Activated naive CD4-positive, alpha-beta T cell treated with anti-CD3 and anti-CD28 coated beads, Interleukin-2, amount 50 U/mL, for 24 hours (primary cell): ENCODE results near the gene STAC2.

Experiments
- H3K27ac Mint-ChIP-seq: one replicate; pipeline ENCODE4 v1.8.0; 2021; ENCODE audit warnings: mild to moderate bottlenecking, mixed read lengths
- H3K27me3 Mint-ChIP-seq: one replicate; pipeline ENCODE4 v1.8.0; 2021; ENCODE audit warnings: mixed read lengths
- H3K36me3 Mint-ChIP-seq: one replicate; pipeline ENCODE4 v1.8.0; 2021; ENCODE audit warnings: mixed read lengths
- H3K4me1 Mint-ChIP-seq: one replicate; pipeline ENCODE4 v1.8.0; 2021; ENCODE audit warnings: mixed read lengths
- H3K4me3 Mint-ChIP-seq: one replicate; pipeline ENCODE4 v1.8.0; 2021; ENCODE audit warnings: mild to moderate bottlenecking, mixed read lengths
- H3K9me3 Mint-ChIP-seq: one replicate; pipeline ENCODE4 v1.8.0; 2021; ENCODE audit warnings: mixed read lengths

Gene STAC2

DNA sequence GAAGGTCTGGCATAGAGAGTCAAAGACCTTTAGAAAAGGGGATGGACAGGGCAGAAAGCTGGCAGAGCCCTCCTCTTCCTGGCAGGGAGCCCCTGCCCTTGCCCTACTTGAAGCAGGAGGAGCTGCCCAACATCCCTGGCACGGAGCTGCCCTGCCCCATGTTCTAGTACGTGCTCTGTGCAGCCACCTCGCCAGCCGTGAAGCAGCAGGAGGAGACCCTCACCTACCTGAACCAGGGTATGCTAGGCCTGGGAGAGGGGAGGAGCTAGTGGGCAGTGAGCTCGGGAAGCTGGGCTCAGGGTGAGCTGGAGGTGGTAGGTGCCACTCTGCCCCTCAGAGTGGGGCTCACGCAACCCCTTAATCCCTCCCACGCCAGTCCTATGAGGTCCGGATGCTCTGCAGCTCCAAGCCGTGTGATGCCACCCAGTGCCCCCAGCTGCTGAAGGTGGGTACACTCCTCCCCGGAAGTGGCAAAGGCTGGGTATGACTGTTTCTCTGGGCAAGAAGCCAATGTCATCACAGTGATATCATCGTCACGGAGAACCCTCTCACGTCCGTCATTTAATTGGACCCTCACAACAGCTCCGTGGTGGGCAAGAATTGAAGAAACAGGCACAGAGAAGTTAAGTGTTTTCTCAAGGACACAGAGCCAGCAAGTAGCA lies 12.7 kb upstream of the STAC2 start:
- peaks cover 37% of the 10 kb centered on the region for H3K4me1 Mint-ChIP-seq
- peak overlapping the region; percentile 53 for H3K4me3 Mint-ChIP-seq
- H3K9me3 Mint-ChIP-seq, result no peaks in the 10 kb centered on the region
- peak overlapping the region; percentile 38 for H3K27ac Mint-ChIP-seq
- H3K36me3 Mint-ChIP-seq, result no peaks in the 10 kb centered on the region
- no peaks in the 10 kb centered on the region for H3K27me3 Mint-ChIP-seq

DNA sequence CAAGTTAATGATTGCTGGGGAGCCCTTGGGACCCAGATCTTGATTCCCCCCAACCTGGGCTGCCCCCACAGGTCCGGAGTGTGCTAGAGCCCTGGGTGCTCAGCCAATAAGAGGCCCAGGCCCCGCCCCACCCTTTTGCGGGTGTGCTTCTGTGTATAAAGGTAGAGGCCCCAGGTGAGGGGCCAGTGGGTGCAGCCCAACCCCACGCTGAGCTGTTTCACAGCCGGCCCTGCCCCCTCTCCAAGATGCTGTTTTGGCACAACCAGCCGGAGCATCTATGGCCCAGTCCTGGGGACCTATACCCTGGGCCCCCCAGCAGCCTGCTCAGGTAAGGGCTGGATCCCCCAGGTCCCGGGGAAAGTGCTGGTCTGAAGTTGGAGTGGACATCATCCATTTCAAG lies 11.8 kb upstream of the STAC2 start:
- Mint-ChIP-seq H3K36me3 (no peaks in the 10 kb centered on the region), H3K27ac (no peak overlapping the region), H3K27me3 (no peaks in the 10 kb centered on the region), H3K4me1 (peaks cover 37% of the 10 kb centered on the region), H3K9me3 (no peaks in the 10 kb centered on the region), H3K4me3 (no peak overlapping the region)

DNA sequence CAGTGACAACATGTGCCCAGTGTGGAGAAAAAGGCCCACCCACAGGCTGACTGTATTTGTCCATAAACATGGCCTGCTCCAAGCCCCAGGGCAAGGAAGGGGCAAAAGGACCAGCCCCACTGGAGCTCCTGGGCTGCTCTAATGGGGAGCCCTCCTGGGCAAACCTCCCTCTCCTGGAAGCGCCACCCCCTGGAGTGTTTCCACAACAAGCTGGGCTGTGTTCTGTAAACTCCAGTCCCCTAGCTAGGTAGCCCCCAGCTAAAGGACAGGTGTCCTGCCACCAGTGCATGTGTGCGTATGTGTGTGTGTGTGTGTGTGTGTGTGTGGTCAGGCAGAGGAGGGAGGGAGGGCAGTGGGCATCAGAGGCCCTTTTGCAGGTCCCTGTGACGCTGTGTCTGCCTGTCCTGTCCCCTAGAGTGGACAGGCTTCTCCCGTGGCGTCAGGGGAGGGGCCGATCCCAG lies 11.3 kb upstream of the STAC2 start:
- H3K36me3 Mint-ChIP-seq, result no peaks in the 10 kb centered on the region
- H3K4me3 Mint-ChIP-seq, result no peak overlapping the region
- no peaks in the 10 kb centered on the region for H3K9me3 Mint-ChIP-seq
- peaks cover 41% of the 10 kb centered on the region for H3K4me1 Mint-ChIP-seq
- H3K27ac Mint-ChIP-seq, result no peak overlapping the region
- H3K27me3 Mint-ChIP-seq, result no peaks in the 10 kb centered on the region

DNA sequence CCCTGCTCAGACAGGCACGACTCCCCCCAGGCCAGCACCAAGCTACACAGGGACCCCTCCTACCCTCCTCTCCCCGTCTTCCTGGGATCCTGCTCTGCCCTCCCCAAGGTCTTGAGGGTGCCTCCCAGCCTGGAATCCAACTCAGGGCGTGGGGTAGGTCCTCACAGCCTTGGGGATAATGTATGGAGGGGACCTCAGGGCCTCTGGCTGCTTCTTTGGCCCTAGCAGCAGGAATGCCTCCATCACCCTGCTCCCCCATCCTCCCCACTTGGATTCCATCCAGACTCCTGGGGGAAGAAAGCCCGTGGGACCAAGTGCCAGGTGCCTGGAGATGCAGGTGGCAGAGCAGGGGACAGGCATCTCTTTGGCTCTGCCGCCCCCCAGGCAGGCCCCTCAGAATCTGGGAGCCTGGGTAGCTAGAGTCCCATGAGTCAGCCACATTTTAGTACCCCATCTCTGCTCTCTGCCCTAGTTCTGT lies 10.7 kb upstream of the STAC2 start:
- Mint-ChIP-seq H3K27me3 (no peaks in the 10 kb centered on the region), H3K9me3 (no peaks in the 10 kb centered on the region), H3K4me3 (no peak overlapping the region), H3K36me3 (no peaks in the 10 kb centered on the region), H3K4me1 (peaks cover 46% of the 10 kb centered on the region), H3K27ac (no peak overlapping the region)

DNA sequence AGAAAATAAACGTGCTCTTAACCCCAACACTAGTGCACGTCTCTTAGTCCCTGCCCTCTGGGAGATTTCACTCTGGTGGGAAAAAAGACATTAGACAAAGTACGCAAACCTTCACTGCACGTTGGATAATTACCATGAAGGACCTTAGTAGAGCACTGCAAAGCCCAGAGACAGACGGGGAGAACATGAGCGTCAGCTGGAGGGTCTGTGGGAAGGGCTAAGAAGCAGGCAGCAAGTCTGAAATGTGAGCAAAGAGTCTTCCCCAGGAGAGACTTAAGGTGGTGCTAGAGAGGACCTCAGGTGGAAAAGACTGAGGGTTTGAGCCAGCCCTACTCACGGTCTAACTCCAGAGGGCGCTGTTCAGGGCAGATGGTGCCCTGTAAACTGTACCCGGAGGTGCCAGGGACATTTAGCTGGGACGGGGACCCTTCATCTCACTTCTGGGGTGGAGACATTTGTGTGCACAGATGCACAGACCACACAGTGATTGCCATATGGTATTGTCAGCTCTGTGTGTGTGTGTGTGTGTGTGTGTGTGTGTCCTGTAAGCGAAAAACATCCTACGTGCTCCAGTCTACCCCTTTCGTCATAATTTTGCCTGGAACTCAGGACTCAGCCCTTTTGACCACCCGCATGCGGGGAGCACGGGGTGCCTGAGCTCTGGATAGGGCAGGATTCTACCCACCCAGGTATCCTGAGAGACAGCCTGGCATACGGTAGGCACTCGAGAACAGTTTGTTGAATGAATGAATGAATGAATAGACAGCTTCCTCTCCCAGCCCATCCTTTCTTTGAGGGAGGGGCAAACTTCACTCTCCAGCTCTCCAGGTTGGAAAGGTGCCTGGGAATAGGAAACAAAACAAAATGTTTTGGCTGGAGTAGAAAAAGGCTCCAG lies 10.1 kb upstream of the STAC2 start:
- peaks cover 47% of the 10 kb centered on the region for H3K4me1 Mint-ChIP-seq
- no peak overlapping the region for H3K27ac Mint-ChIP-seq
- no peak overlapping the region for H3K4me3 Mint-ChIP-seq
- H3K27me3 Mint-ChIP-seq, result no peaks in the 10 kb centered on the region
- H3K9me3 Mint-ChIP-seq, result no peaks in the 10 kb centered on the region
- no peaks in the 10 kb centered on the region for H3K36me3 Mint-ChIP-seq

DNA sequence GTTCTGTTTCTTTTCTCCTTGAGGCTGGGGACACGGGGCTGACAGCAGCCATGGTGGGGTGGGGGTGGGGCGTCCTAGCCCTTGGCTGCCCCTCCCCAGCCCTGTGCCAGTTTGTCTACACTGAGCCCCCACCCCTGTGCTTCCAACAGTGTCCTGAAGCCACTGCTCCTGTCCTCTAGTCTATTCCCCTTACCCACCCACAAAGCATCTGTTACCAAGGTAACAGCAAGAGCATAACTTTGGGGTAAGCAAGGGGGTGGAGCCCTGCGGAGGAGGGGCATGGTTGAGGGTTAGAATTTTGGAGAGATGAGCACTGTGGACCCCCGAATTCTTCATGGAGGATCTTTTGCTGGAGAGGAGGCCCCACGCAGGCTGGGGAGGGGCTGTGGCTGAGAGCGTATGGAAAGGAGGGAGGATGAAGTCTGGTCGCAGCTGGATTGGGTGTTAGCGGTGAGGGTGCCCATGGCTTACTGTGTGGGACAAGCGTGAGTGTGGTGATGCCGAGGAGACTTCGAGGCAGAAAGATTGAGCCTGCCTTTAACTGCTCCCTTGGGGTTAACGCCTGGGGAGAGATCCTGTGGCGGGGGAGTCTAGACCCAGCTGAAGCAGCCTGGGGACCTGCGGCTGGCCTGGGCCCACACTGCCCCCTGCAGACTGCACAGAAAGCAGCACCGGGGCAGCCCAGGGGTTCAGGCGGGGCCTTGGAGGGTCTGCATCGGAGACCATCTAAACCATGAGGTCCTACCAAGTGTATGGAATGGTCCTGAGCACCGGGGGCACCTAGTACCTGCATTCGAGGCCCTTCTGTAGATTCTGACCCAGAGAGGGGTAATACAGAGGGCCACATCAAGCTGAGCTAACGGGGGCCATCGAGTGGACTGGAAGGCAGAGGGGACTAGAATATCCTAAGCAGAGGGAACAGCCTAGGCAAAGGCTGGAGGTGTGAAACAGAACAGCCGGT lies 6.1 kb upstream of the STAC2 start:
- Mint-ChIP-seq H3K27me3 (peaks cover 6% of the 10 kb centered on the region), H3K4me3 (peak overlapping the region; percentile 39), H3K9me3 (no peaks in the 10 kb centered on the region), H3K4me1 (peaks cover 23% of the 10 kb centered on the region), H3K36me3 (no peaks in the 10 kb centered on the region), H3K27ac (no peak overlapping the region)

DNA sequence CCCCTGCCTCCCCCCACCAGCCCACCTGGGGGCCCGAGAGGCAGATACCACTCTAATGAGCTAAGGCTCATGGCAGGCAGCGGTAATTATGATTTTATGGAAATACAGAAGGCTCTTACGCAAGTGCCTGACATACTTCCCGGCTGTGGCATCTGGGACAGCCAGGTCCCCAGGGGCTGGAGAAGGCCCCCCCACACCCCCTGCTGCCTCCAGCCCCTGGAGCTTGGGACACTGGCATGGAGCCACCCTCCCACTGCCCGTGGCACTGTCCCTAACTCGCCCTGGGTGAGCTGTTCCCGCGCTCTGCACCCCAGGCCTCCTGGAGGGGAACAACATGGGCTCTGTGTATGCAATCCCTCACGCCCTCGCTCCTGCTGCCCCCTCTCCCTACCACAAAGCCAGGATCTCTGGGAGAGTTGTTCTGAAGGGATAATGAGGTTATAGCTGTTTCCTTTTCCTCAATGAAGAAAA lies 5.4 kb upstream of the STAC2 start:
- no peaks in the 10 kb centered on the region for H3K9me3 Mint-ChIP-seq
- peaks cover 21% of the 10 kb centered on the region for H3K4me1 Mint-ChIP-seq
- peaks cover 9% of the 10 kb centered on the region for H3K27me3 Mint-ChIP-seq
- no peak overlapping the region for H3K4me3 Mint-ChIP-seq
- no peak overlapping the region for H3K27ac Mint-ChIP-seq
- no peaks in the 10 kb centered on the region for H3K36me3 Mint-ChIP-seq

DNA sequence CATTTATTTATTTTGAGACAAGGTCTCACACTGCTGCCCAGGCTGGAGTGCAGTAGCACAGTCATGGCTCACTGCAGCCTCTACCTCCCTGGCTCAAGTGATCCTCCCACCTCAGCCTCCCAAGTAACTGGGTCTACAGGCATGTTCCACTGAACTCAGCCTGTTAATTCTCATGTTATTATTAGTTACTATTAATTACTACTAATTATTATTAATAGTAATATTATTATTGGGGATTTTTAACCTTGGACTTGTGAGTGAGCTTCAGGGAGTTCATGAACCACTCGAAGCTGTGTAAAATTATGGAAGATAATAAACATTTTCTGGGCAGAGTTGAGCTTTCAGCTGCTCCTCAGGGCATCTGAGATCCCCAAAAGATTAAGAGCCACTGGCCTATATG lies 4.6 kb upstream of the STAC2 start:
- H3K9me3 Mint-ChIP-seq, result no peaks in the 10 kb centered on the region
- H3K27me3 Mint-ChIP-seq, result peaks cover 12% of the 10 kb centered on the region
- peaks cover 18% of the 10 kb centered on the region for H3K4me1 Mint-ChIP-seq
- H3K36me3 Mint-ChIP-seq, result no peaks in the 10 kb centered on the region
- H3K4me3 Mint-ChIP-seq, result no peak overlapping the region
- H3K27ac Mint-ChIP-seq, result no peak overlapping the region

DNA sequence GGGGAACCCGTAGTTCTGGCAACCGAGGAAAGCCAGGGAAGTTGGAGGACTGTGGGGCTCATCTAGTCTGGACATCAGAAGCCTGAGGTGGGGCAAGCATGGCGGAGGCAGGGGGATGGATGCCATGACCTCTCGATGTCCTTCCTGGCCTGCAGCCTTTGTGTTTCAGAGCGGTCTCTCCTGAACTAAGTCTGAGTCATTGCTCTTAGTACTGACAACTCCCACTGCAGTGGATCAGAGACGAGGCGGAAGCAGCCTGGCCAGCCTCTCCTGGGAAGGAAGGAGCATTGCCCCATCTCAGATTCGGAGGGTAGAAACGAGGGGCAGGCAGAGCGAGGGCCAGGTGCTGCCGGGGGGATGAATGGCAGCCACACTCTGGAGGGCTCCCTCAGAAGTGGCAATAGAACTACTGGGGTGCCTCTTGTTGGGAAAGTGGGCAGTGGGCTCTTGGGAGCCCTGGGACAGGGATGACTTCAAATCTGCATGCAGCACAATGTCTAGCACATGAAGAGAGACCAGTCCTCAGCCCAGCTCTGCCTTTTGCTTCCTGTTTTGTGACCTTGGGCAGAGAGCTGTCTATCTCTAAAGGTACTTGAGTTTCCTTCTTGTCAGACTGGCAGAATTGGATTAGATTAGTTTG lies 3.6 kb upstream of the STAC2 start:
- H3K9me3 Mint-ChIP-seq, result no peaks in the 10 kb centered on the region
- no peak overlapping the region for H3K27ac Mint-ChIP-seq
- no peaks in the 10 kb centered on the region for H3K36me3 Mint-ChIP-seq
- peaks cover 13% of the 10 kb centered on the region for H3K27me3 Mint-ChIP-seq
- H3K4me3 Mint-ChIP-seq, result no peak overlapping the region
- H3K4me1 Mint-ChIP-seq, result peaks cover 17% of the 10 kb centered on the region

DNA sequence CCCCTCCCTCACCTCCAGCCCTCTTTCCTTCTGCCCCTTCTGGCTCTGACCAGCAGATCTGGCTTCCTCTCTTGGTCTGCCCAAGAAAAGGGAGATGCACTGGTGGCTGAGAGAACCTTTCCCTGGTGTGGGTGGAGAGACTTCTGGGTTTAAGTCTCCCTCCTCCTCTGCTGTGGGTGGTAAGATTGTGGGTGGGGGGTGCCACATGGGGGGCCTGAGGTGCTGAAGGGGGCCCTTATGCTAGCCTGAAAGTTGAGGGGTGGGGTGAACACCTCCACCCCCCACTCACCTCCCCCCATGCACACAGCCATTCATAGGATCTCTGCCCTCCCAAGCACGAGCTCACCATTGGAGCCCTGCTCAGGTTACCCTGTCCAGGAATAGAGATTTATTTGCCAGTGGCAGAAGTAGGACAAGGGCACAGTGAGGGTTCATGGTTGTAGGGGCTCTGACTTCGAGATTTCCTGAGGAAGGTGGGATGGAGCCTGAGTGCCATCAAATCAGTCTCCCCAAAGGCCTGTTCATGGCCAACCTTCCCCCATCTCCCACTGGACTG lies 1.7 kb upstream of the STAC2 start:
- no peak overlapping the region for H3K4me3 Mint-ChIP-seq
- no peaks in the 10 kb centered on the region for H3K36me3 Mint-ChIP-seq
- no peaks in the 10 kb centered on the region for H3K9me3 Mint-ChIP-seq
- H3K27ac Mint-ChIP-seq, result no peak overlapping the region
- H3K4me1 Mint-ChIP-seq, result peaks cover 17% of the 10 kb centered on the region
- peaks cover 16% of the 10 kb centered on the region for H3K27me3 Mint-ChIP-seq

DNA sequence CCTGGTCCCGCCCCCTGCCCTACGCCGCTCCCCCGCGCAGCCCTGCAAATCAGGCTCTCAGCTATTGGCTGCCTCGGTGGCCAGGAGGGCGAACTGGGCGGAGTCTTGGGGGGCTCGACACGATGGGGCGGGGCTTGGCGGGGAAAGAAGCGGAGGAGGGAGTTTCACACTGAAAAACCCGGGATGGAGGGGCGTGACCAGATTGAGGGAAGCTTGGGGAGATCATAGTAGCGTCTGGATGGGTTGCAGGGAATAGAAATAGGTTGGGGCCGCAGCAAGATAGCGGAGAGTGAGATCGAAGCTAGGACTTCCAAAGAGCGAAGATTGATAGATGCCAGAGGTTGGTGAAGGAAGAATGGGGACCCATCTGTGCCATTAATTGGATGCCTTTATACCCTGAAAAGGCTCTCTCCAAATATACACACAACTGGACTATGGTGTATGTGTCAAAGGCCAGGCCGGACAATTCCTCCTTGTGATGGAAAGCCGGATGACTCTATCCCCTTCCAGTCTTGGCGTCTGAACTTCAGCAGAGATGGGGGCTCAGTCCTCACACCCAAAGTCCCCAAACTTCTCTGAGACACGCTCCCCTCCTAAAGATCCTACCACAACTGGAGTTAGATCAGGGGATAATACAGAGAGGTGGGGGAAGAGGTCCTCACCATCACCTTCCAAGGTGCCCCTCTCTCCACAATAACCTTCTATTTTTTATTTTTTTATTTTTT lies 376 bp upstream of the STAC2 start:
- peak overlapping the region; percentile 88 for H3K4me3 Mint-ChIP-seq
- no peaks in the 10 kb centered on the region for H3K9me3 Mint-ChIP-seq

DNA sequence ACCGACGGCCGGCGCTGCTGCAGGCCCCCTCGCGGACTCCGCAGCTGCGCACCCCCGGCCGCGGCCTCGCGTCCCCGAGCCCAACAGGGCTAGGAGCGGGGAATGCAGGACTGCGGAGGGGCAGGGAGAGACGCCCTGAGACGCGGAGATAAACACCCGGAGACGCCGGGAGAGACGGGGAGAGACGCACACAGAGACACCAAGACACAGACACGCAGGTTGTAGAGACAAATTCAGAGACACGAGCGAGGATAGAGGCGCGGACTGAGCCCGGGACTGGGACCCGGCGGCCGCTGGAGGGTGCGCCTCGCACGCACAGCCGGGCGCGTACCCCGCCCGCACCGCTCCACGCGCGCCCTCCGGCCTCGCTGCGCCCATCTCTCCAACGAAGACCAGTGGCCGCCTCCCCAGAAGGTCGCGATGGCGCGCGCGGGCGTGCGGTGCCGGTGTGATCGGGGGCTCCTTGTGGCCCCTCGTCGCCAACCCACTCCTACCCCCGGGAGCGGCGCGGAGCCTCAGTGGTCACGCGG lies 902 bp downstream of the STAC2 start:
- peak overlapping the region; percentile 82 for H3K4me3 Mint-ChIP-seq
- H3K27ac Mint-ChIP-seq, result no peak overlapping the region
- H3K36me3 Mint-ChIP-seq, result no peaks in the 10 kb centered on the region
- peaks cover 6% of the 10 kb centered on the region for H3K4me1 Mint-ChIP-seq
- H3K27me3 Mint-ChIP-seq, result peaks cover 16% of the 10 kb centered on the region
- no peaks in the 10 kb centered on the region for H3K9me3 Mint-ChIP-seq

More for the DNA sequence above, 376 bp upstream of the STAC2 start:
- Mint-ChIP-seq H3K27me3 (peaks cover 16% of the 10 kb centered on the region), H3K4me1 (peaks cover 6% of the 10 kb centered on the region), H3K36me3 (no peaks in the 10 kb centered on the region), H3K27ac (no peak overlapping the region)

DNA sequence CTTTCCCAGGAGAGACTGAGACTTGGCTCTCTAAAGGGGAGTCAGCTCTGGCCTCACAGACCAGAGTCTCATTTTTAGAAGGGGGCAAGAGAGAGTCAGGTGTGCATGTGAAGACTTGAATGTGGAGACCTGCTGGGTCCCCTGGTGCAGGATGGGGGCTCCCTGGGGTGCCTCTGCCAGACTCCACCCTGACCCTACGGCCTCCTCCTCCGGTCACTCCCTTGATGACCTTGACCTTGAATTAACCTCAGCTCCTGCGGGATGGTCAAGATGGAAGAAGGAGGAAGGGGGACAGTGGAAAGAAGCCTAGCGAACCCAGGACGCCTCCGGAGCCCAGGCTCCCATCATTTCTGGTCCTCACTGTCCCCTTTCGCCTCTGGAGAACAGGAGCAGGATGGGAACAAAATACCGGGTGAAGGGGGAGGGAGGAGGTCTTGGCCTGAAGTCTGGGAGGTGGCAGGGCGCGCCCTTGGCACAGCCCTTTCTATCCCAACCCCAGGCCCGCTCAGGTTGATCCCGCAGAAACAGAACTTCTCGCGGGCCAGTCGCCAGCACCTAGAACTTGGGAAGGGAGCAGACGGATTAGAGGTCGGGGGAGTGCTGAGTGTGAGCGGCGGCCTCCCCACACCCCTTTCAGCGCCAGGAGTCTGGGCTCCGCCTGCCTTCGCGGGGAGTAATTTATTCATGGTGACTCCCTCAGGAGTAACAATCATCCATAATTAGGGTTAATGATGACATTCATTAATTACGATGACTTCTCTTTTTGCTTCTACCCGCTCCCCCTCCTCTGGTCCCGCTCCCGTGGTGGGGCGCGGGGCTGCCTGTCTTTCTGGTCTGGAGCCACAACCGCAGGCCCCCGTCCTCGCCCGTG lies 1.6 kb downstream of the STAC2 start:
- H3K4me1 Mint-ChIP-seq, result peaks cover 6% of the 10 kb centered on the region
- peak overlapping the region; percentile 60 for H3K4me3 Mint-ChIP-seq
- H3K27ac Mint-ChIP-seq, result no peak overlapping the region
- H3K9me3 Mint-ChIP-seq, result no peaks in the 10 kb centered on the region
- no peaks in the 10 kb centered on the region for H3K36me3 Mint-ChIP-seq
- peaks cover 15% of the 10 kb centered on the region for H3K27me3 Mint-ChIP-seq
